ENCODE results near the gene GRM7. TPM values are rescaled to one million over a fixed set of nuclear protein-coding genes. Genes with fewer than 3 reads are reported as not detected.

The GRM7 gene
- total RNA-seq, 1 experiment from 2014 or later = not detected

DNA sequence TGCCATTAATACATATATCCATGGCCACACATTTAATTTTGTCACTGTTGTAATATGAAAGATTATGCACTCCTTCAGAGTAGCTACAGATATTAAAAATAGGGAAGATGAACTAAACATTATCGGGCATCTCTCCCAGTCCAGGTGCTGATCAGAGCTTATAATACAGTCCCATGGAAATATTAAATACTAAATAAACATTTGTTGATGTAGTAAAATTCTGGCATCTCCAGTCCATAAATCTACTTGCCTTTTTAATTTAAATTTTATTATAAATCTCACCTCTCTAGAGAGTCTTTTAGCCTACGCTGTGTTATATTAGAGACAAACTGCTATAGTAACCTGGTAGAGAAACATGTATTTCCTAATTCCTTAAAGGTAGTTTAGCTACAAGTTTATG, 297.6 kb downstream of the GRM7 start:
- H3K36me3 ChIP-seq (ENCODE audit: insufficient read depth, low read length, poor library complexity, severe bottlenecking) = no peaks in the 10 kb centered on the region
- ChIA-PET POLR2A (ENCODE audit: low non-redundant PET) (no interaction called here), CTCF (no interaction called here)
- H3K27me3 ChIP-seq (replicated peaks; ENCODE audit: insufficient read depth, low read depth, low read length, poor library complexity) = peaks cover 3% of the 10 kb centered on the region
- H3K9me3 ChIP-seq (ENCODE audit: low read depth, low read length, poor library complexity, severe bottlenecking) = no peaks in the 10 kb centered on the region
- BruUV-seq (replicated peaks) = no TSS peak
- no peak for TF ChIP-seq CTCF (conservative IDR thresholded peaks at IDR 0.05; ENCODE audit: low read depth, low read length)
- no peak for TF ChIP-seq EZH2 (IDR thresholded peaks at IDR 0.05; ENCODE audit: borderline replicate concordance, low read depth, low read length, poor library complexity, severe bottlenecking)
- no peaks in the 10 kb centered on the region for H3K4me1 ChIP-seq (ENCODE audit: insufficient read depth, low read length, poor library complexity, severe bottlenecking)
- intact Hi-C loops (cut with micrococcal nuclease; ENCODE audit: unreplicated experiment) = no loop called here
- no peak for DNase-seq (ENCODE audit: low spot score)
- no peak overlapping the region for H3K27ac ChIP-seq (ENCODE audit: low read depth, low read length, poor library complexity, severe bottlenecking)
- no peak overlapping the region for H3K4me3 ChIP-seq (ENCODE audit: low read depth, low read length, poor library complexity, severe bottlenecking)

GRCh38 chr3:7160689-7161088, 299.8 kb downstream of the GRM7 start:
- Histone ChIP-seq H3K36me3 (ENCODE audit: insufficient read depth, low read length, poor library complexity, severe bottlenecking) (no peaks in the 10 kb centered on the region), H3K4me1 (ENCODE audit: insufficient read depth, low read length, poor library complexity, severe bottlenecking) (no peaks in the 10 kb centered on the region), H3K9me3 (ENCODE audit: low read depth, low read length, poor library complexity, severe bottlenecking) (no peaks in the 10 kb centered on the region), H3K27ac (ENCODE audit: low read depth, low read length, poor library complexity, severe bottlenecking) (no peak overlapping the region), H3K4me3 (ENCODE audit: low read depth, low read length, poor library complexity, severe bottlenecking) (no peak overlapping the region), H3K27me3 (replicated peaks; ENCODE audit: insufficient read depth, low read depth, low read length, poor library complexity) (no peaks in the 10 kb centered on the region)
- POLR2A ChIA-PET (ENCODE audit: low non-redundant PET) = no interaction called here
- TF ChIP-seq EZH2 (IDR thresholded peaks at IDR 0.05; ENCODE audit: borderline replicate concordance, low read depth, low read length, poor library complexity, severe bottlenecking) (no peak), CTCF (conservative IDR thresholded peaks at IDR 0.05; ENCODE audit: low read depth, low read length) (no peak)
- intact Hi-C loops (cut with micrococcal nuclease; ENCODE audit: unreplicated experiment) = no loop called here
- DNase-seq (ENCODE audit: low spot score) = no peak
- CTCF ChIA-PET = no interaction called here
- no TSS peak for BruUV-seq (replicated peaks)

GRCh38 chr3:7166460-7166859, 305.5 kb downstream of the GRM7 start:
- BruUV-seq (replicated peaks) = no TSS peak
- Histone ChIP-seq H3K9me3 (ENCODE audit: low read depth, low read length, poor library complexity, severe bottlenecking) (no peaks in the 10 kb centered on the region), H3K36me3 (ENCODE audit: insufficient read depth, low read length, poor library complexity, severe bottlenecking) (no peaks in the 10 kb centered on the region), H3K27me3 (replicated peaks; ENCODE audit: insufficient read depth, low read depth, low read length, poor library complexity) (no peaks in the 10 kb centered on the region), H3K4me3 (ENCODE audit: low read depth, low read length, poor library complexity, severe bottlenecking) (no peak overlapping the region), H3K4me1 (ENCODE audit: insufficient read depth, low read length, poor library complexity, severe bottlenecking) (no peaks in the 10 kb centered on the region), H3K27ac (ENCODE audit: low read depth, low read length, poor library complexity, severe bottlenecking) (no peak overlapping the region)
- DNase-seq (ENCODE audit: low spot score) = no peak
- intact Hi-C loops (cut with micrococcal nuclease; ENCODE audit: unreplicated experiment) = no loop called here
- CTCF ChIA-PET = no interaction called here
- no peak for TF ChIP-seq CTCF (conservative IDR thresholded peaks at IDR 0.05; ENCODE audit: low read depth, low read length)
- no peak for TF ChIP-seq EZH2 (IDR thresholded peaks at IDR 0.05; ENCODE audit: borderline replicate concordance, low read depth, low read length, poor library complexity, severe bottlenecking)
- POLR2A ChIA-PET (ENCODE audit: low non-redundant PET) = no interaction called here

All from A673 (cell line).